ENCODE data around the gene SPOCK2. TPM values are rescaled to one million over a fixed set of nuclear protein-coding genes. Genes with fewer than 3 reads are reported as not detected.

The SPOCK2 gene
- total and polyA plus RNA-seq, 10 of the 15 experiments (the other 5 are each of a cell fraction or from before 2014, with no cell fraction given): 0.02 to 1.5 (median 0.58) TPM

DNA sequence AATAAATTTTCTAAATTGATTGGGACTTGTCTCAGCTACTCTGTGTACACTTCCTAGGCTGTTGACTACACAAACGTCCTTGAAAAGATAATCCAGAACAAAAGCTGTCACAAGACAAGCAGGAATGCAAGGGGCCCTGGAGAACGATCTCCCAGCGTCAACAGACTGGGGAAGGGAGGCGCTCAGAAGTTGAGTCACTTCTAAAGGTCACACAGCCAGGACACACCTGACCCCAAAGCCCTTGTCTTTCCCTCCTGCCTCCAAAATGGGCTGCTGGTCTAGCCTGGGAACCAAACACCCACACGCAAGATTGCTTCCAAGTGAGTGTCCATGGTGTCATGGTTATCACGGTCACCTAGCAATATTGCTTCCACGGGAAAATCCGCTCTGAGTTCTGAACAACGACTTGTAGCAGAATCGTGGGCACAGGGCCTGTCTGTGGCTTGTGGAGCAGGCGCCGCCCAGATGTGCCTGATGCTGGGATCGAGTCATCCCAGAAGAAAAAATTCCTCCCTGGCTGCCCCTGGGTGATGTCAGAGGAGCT is 49.8 kb downstream of the SPOCK2 start:
- in situ Hi-C loops (cut with MboI): no loop called here
- no peak for ATAC-seq
- Histone ChIP-seq H3K79me2 (ENCODE audit: control insufficient read depth, insufficient read depth, low read length) (no peaks in the 10 kb centered on the region), H3K4me3 (no peak overlapping the region), H3K9ac (ENCODE audit: control insufficient read depth, insufficient read depth, low read length) (no peak overlapping the region), H3K27ac (ENCODE audit: control insufficient read depth, insufficient read depth) (no peak overlapping the region), H3K4me2 (ENCODE audit: control insufficient read depth, insufficient read depth) (no peak overlapping the region), H3K27me3 (replicated peaks in 1 of 2; ENCODE audit: control insufficient read depth in 2 of 2, insufficient read depth in 2 of 2, low read length in 1 of 2) (no peaks in the 10 kb centered on the region), H3K9me3 (replicated peaks; ENCODE audit: control insufficient read depth, insufficient read depth, low read length) (no peaks in the 10 kb centered on the region), H3K36me3 (ENCODE audit: control insufficient read depth in 2 of 2, insufficient read depth in 2 of 2, low read length in 1 of 2) (no peaks in the 10 kb centered on the region), H2AFZ (ENCODE audit: control insufficient read depth, low read depth, low read length) (no peak overlapping the region), H3K4me1 (ENCODE audit: control insufficient read depth, insufficient read depth, low read length) (no peaks in the 10 kb centered on the region), H4K20me1 (ENCODE audit: control insufficient read depth, insufficient read depth) (no peaks in the 10 kb centered on the region)
- no peak for FAIRE-seq
- ChIA-PET POLR2A (no interaction called here), RAD21 (ENCODE audit: unreplicated experiment) (interaction anchor here (0.6 to 0.9 kb wide), 3 partner anchors 10 to 191 kb away, joined by 3 read pairs; no protein-coding TSS in a partner anchor), CTCF (interaction anchor here (0.7 to 2.7 kb wide), 5 partner anchors 10 to 1180 kb away, joined by 3 to 15 read pairs (median 3); no protein-coding TSS in a partner anchor), SMC1A (ENCODE audit: uncharacterized antibody, unreplicated experiment) (interaction anchor here (1.2 to 1.5 kb wide), 2 partner anchors 10 to 122 kb away, joined by 3 read pairs; no protein-coding TSS in a partner anchor)
- 43% methylated on average over 13 of the region's 13 CpGs for whole genome bisulfite sequencing (ENCODE audit: insufficient coverage, insufficient replicate concordance, low lambda C conversion rate, missing lambda C conversion rate)
- no peak for DNase-seq (ENCODE audit: low read depth, low spot score)
- no peak for TF ChIP-seq TBL1XR1 (IDR thresholded peaks at IDR 0.05; ENCODE audit: low read depth, low read length)
- TF ChIP-seq, protein P1, sequence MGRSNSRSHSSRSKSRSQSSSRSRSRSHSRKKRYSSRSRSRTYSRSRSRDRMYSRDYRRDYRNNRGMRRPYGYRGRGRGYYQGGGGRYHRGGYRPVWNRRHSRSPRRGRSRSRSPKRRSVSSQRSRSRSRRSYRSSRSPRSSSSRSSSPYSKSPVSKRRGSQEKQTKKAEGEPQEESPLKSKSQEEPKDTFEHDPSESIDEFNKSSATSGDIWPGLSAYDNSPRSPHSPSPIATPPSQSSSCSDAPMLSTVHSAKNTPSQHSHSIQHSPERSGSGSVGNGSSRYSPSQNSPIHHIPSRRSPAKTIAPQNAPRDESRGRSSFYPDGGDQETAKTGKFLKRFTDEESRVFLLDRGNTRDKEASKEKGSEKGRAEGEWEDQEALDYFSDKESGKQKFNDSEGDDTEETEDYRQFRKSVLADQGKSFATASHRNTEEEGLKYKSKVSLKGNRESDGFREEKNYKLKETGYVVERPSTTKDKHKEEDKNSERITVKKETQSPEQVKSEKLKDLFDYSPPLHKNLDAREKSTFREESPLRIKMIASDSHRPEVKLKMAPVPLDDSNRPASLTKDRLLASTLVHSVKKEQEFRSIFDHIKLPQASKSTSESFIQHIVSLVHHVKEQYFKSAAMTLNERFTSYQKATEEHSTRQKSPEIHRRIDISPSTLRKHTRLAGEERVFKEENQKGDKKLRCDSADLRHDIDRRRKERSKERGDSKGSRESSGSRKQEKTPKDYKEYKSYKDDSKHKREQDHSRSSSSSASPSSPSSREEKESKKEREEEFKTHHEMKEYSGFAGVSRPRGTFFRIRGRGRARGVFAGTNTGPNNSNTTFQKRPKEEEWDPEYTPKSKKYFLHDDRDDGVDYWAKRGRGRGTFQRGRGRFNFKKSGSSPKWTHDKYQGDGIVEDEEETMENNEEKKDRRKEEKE (IDR thresholded peaks at IDR 0.05): no peak
- no peak for TF ChIP-seq MXI1 (IDR thresholded peaks at IDR 0.05; ENCODE audit: low read depth, low read length)
- TF ChIP-seq NFXL1 (IDR thresholded peaks at IDR 0.05; ENCODE audit: borderline replicate concordance): no peak
- TF ChIP-seq, protein P2, sequence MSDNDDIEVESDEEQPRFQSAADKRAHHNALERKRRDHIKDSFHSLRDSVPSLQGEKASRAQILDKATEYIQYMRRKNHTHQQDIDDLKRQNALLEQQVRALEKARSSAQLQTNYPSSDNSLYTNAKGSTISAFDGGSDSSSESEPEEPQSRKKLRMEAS (IDR thresholded peaks at IDR 0.05; ENCODE audit: low read depth, low read length): no peak
- TF ChIP-seq ZNF384 (IDR thresholded peaks at IDR 0.05; ENCODE audit: borderline replicate concordance, low read depth, low read length): no peak
- no peak for TF ChIP-seq RELA (IDR thresholded peaks at IDR 0.05; ENCODE audit: borderline replicate concordance, partially characterized antibody)
- no peak for TF ChIP-seq ETV6 (conservative IDR thresholded peaks at IDR 0.05 in 1 of 2, IDR thresholded peaks at IDR 0.05 in 1 of 2; ENCODE audit: borderline replicate concordance in 1 of 2, low read depth in 1 of 2)
- TF ChIP-seq PAX8 (IDR thresholded peaks at IDR 0.05): no peak
- no peak for TF ChIP-seq RAD21 (IDR thresholded peaks at IDR 0.05; ENCODE audit: insufficient read depth, low read depth, low read length)
- TF ChIP-seq GABPA (IDR thresholded peaks at IDR 0.05; ENCODE audit: low read depth): no peak
- no TSS peak for BruUV-seq (replicated peaks)
- intact Hi-C loops (cut with micrococcal nuclease; ENCODE audit: unreplicated experiment): no loop called here

Measured in GM12878 (cell line).